ENCODE data around the gene TRIM2.

The TRIM2 gene

GRCh38 chr4:153372967-153373562, 168.8 kb downstream of the TRIM2 start:
- no peak for DNase-seq (ENCODE audit: low spot score)

- DNase-seq (ENCODE audit: low spot score) = no peak
These were observed 170.2 kb downstream of the TRIM2 start for GRCh38 chr4:153374442-153374841.

- no peak for DNase-seq (ENCODE audit: low spot score)
These were observed 171.1 kb downstream of the TRIM2 start for GRCh38 chr4:153375303-153375702.

- DNase-seq (ENCODE audit: low spot score) = no peak
These were observed 178.9 kb downstream of the TRIM2 start for GRCh38 chr4:153383131-153383530.

- DNase-seq (ENCODE audit: low spot score) = no peak
These were observed 179.9 kb downstream of the TRIM2 start for GRCh38 chr4:153384160-153384559.

GRCh38 chr4:153385784-153386183, 181.5 kb downstream of the TRIM2 start:
- DNase-seq (ENCODE audit: low spot score) = no peak

- no peak for DNase-seq (ENCODE audit: low spot score)
These were observed 183.7 kb downstream of the TRIM2 start for GRCh38 chr4:153387981-153388380.

Measured in ecto neural progenitor cell (in vitro differentiated cells).